Measurements from ENCODE around the gene ERLIN1. TPM values are rescaled to one million over a fixed set of nuclear protein-coding genes. Genes with fewer than 3 reads are reported as not detected.

Gene ERLIN1
- total RNA-seq, 1 donor from 2014 or later = 10.6 TPM

GRCh38 chr10:100101192-100102076, 84.4 kb downstream of the ERLIN1 start:
- no peak for FAIRE-seq
- DNase-seq (ENCODE audit: low spot score in 2 of 2) = no peak

GRCh38 chr10:100100651-100101184, 85.1 kb downstream of the ERLIN1 start:
- DNase-seq (ENCODE audit: low spot score in 2 of 2) (no peak), FAIRE-seq (no peak)

Other genes with a start within 250 kb of the ERLIN1 start
- 2.9 TPM for gene DNMBP, start 176.1 kb downstream of the ERLIN1 start, total RNA-seq
- gene CPN1, start 104.2 kb downstream of the ERLIN1 start, total RNA-seq = not detected
- gene CHUK, start 43.6 kb upstream of the ERLIN1 start, total RNA-seq = 19.2 TPM
- 40.8 TPM for gene CWF19L1, start 81.6 kb upstream of the ERLIN1 start, total RNA-seq
- gene BLOC1S2, start 100.7 kb upstream of the ERLIN1 start, total RNA-seq = 52.2 TPM
- not detected for gene PKD2L1, start 144.2 kb upstream of the ERLIN1 start, total RNA-seq
- 135 TPM for gene SCD, start 161.2 kb upstream of the ERLIN1 start, total RNA-seq